ENCODE results near the gene WDR33. TPM values are rescaled to one million over a fixed set of nuclear protein-coding genes. Genes with fewer than 3 reads are reported as not detected.
"Not testable (repeated sequence)": the region's sequence is repeated elsewhere in the genome, so short reads cannot be mapped to it uniquely, and the experiment has no call there.

The WDR33 gene
- polyA plus RNA-seq, 2 donors, result 10.6 to 12.2 TPM

- H3K4me1 ChIP-seq (ENCODE audit: control insufficient read depth in 2 of 2, insufficient read depth in 2 of 2, low read length in 1 of 2); H3K4me3 ChIP-seq (ENCODE audit: low read depth in 1 of 2, low read length in 2 of 2); H3K27ac ChIP-seq (ENCODE audit: low read depth in 2 of 2, low read length in 1 of 2); H3K9me3 ChIP-seq (ENCODE audit: control insufficient read depth in 2 of 2, insufficient read depth in 1 of 2, low read depth in 1 of 2, low read length in 1 of 2); H3K36me3 ChIP-seq (ENCODE audit: control insufficient read depth in 2 of 2, insufficient read depth in 2 of 2, low read length in 1 of 2); H3K27me3 ChIP-seq (ENCODE audit: control insufficient read depth in 1 of 2, insufficient read depth in 2 of 2, low read length in 2 of 2): not testable (repeated sequence)
- WGBS, 2 donors, result 83 to 93% methylated on average over 6 of the region's 6 CpGs
These were observed 16.1 kb downstream of the WDR33 start for GRCh38 chr2:127794901-127795300.

GRCh38 chr2:127792805-127793204 is 18.2 kb downstream of the WDR33 start:
- 85 to 86% methylated on average over 4 of the region's 4 CpGs for WGBS, 2 donors
- no peaks in the 10 kb centered on the region for H3K9me3 ChIP-seq (ENCODE audit: control insufficient read depth in 2 of 2, insufficient read depth in 1 of 2, low read depth in 1 of 2, low read length in 1 of 2)
- peaks cover 0 to 3% of the 10 kb centered on the region in 2 donors for H3K4me1 ChIP-seq (ENCODE audit: control insufficient read depth in 2 of 2, insufficient read depth in 2 of 2, low read length in 1 of 2)
- H3K27ac ChIP-seq (ENCODE audit: low read depth in 2 of 2, low read length in 1 of 2), result no peak overlapping the region
- H3K36me3 ChIP-seq (ENCODE audit: control insufficient read depth in 2 of 2, insufficient read depth in 2 of 2, low read length in 1 of 2), result no peaks in the 10 kb centered on the region
- H3K4me3 ChIP-seq (ENCODE audit: low read depth in 1 of 2, low read length in 2 of 2), result no peak overlapping the region
- H3K27me3 ChIP-seq (ENCODE audit: control insufficient read depth in 1 of 2, insufficient read depth in 2 of 2, low read length in 2 of 2), result no peaks in the 10 kb centered on the region

GRCh38 chr2:127790694-127791529 is 20.1 kb downstream of the WDR33 start:
- Histone ChIP-seq H3K4me3 (ENCODE audit: low read depth in 1 of 2, low read length in 2 of 2) (no peak overlapping the region), H3K27me3 (ENCODE audit: control insufficient read depth in 1 of 2, insufficient read depth in 2 of 2, low read length in 2 of 2) (no peaks in the 10 kb centered on the region), H3K9me3 (ENCODE audit: control insufficient read depth in 2 of 2, insufficient read depth in 1 of 2, low read depth in 1 of 2, low read length in 1 of 2) (no peaks in the 10 kb centered on the region), H3K36me3 (ENCODE audit: control insufficient read depth in 2 of 2, insufficient read depth in 2 of 2, low read length in 1 of 2) (no peaks in the 10 kb centered on the region), H3K27ac (ENCODE audit: low read depth in 2 of 2, low read length in 1 of 2) (no peak overlapping the region), H3K4me1 (ENCODE audit: control insufficient read depth in 2 of 2, insufficient read depth in 2 of 2, low read length in 1 of 2) (peaks cover 0 to 3% of the 10 kb centered on the region in 2 donors)
- WGBS, 2 donors, result 90 to 91% methylated on average over 8 of the region's 8 CpGs

- H3K4me1 ChIP-seq (ENCODE audit: control insufficient read depth in 2 of 2, insufficient read depth in 2 of 2, low read length in 1 of 2), result no peaks in the 10 kb centered on the region
- no peak overlapping the region for H3K27ac ChIP-seq (ENCODE audit: low read depth in 2 of 2, low read length in 1 of 2)
- H3K27me3 ChIP-seq (ENCODE audit: control insufficient read depth in 1 of 2, insufficient read depth in 2 of 2, low read length in 2 of 2), result no peaks in the 10 kb centered on the region
- H3K4me3 ChIP-seq (ENCODE audit: low read depth in 1 of 2, low read length in 2 of 2), result no peak overlapping the region
- WGBS, 2 donors, result 94 to 98% methylated on average over 6 of the region's 6 CpGs
- no peaks in the 10 kb centered on the region for H3K9me3 ChIP-seq (ENCODE audit: control insufficient read depth in 2 of 2, insufficient read depth in 1 of 2, low read depth in 1 of 2, low read length in 1 of 2)
- no peaks in the 10 kb centered on the region for H3K36me3 ChIP-seq (ENCODE audit: control insufficient read depth in 2 of 2, insufficient read depth in 2 of 2, low read length in 1 of 2)
These were observed 24.7 kb downstream of the WDR33 start for GRCh38 chr2:127786048-127786809.

- 69 to 70% methylated on average over 2 of the region's 2 CpGs for WGBS, 2 donors
- H3K27me3 ChIP-seq (ENCODE audit: control insufficient read depth in 1 of 2, insufficient read depth in 2 of 2, low read length in 2 of 2), result no peaks in the 10 kb centered on the region
- H3K27ac ChIP-seq (ENCODE audit: low read depth in 2 of 2, low read length in 1 of 2), result no peak overlapping the region
- H3K36me3 ChIP-seq (ENCODE audit: control insufficient read depth in 2 of 2, insufficient read depth in 2 of 2, low read length in 1 of 2), result no peaks in the 10 kb centered on the region
- no peaks in the 10 kb centered on the region for H3K9me3 ChIP-seq (ENCODE audit: control insufficient read depth in 2 of 2, insufficient read depth in 1 of 2, low read depth in 1 of 2, low read length in 1 of 2)
- H3K4me1 ChIP-seq (ENCODE audit: control insufficient read depth in 2 of 2, insufficient read depth in 2 of 2, low read length in 1 of 2), result no peaks in the 10 kb centered on the region
- H3K4me3 ChIP-seq (ENCODE audit: low read depth in 1 of 2, low read length in 2 of 2), result no peak overlapping the region
These were observed 25.9 kb downstream of the WDR33 start for GRCh38 chr2:127784965-127785518.

- Histone ChIP-seq H3K9me3 (ENCODE audit: control insufficient read depth in 2 of 2, insufficient read depth in 1 of 2, low read depth in 1 of 2, low read length in 1 of 2) (no peaks in the 10 kb centered on the region), H3K4me3 (ENCODE audit: low read depth in 1 of 2, low read length in 2 of 2) (no peak overlapping the region), H3K36me3 (ENCODE audit: control insufficient read depth in 2 of 2, insufficient read depth in 2 of 2, low read length in 1 of 2) (no peaks in the 10 kb centered on the region), H3K27ac (ENCODE audit: low read depth in 2 of 2, low read length in 1 of 2) (no peak overlapping the region), H3K27me3 (ENCODE audit: control insufficient read depth in 1 of 2, insufficient read depth in 2 of 2, low read length in 2 of 2) (no peaks in the 10 kb centered on the region), H3K4me1 (ENCODE audit: control insufficient read depth in 2 of 2, insufficient read depth in 2 of 2, low read length in 1 of 2) (no peaks in the 10 kb centered on the region)
These were observed 27.9 kb downstream of the WDR33 start for GRCh38 chr2:127783101-127783500.

- H3K9me3 ChIP-seq (ENCODE audit: control insufficient read depth in 2 of 2, insufficient read depth in 1 of 2, low read depth in 1 of 2, low read length in 1 of 2), result no peaks in the 10 kb centered on the region
- no peaks in the 10 kb centered on the region for H3K36me3 ChIP-seq (ENCODE audit: control insufficient read depth in 2 of 2, insufficient read depth in 2 of 2, low read length in 1 of 2)
- H3K4me3 ChIP-seq (ENCODE audit: low read depth in 1 of 2, low read length in 2 of 2), result no peak overlapping the region
- WGBS, 2 donors, result 97% methylated on average over 2 of the region's 2 CpGs
- H3K27ac ChIP-seq (ENCODE audit: low read depth in 2 of 2, low read length in 1 of 2), result no peak overlapping the region
- H3K27me3 ChIP-seq (ENCODE audit: control insufficient read depth in 1 of 2, insufficient read depth in 2 of 2, low read length in 2 of 2), result no peaks in the 10 kb centered on the region
- no peaks in the 10 kb centered on the region for H3K4me1 ChIP-seq (ENCODE audit: control insufficient read depth in 2 of 2, insufficient read depth in 2 of 2, low read length in 1 of 2)
These were observed 32.1 kb downstream of the WDR33 start for GRCh38 chr2:127778850-127779249.

- no peaks in the 10 kb centered on the region for H3K9me3 ChIP-seq (ENCODE audit: control insufficient read depth in 2 of 2, insufficient read depth in 1 of 2, low read depth in 1 of 2, low read length in 1 of 2)
- WGBS, 2 donors, result 89 to 92% methylated on average over 2 of the region's 2 CpGs
- H3K27ac ChIP-seq (ENCODE audit: low read depth in 2 of 2, low read length in 1 of 2), result no peak overlapping the region
- no peak overlapping the region for H3K4me3 ChIP-seq (ENCODE audit: low read depth in 1 of 2, low read length in 2 of 2)
- no peaks in the 10 kb centered on the region for H3K4me1 ChIP-seq (ENCODE audit: control insufficient read depth in 2 of 2, insufficient read depth in 2 of 2, low read length in 1 of 2)
- H3K36me3 ChIP-seq (ENCODE audit: control insufficient read depth in 2 of 2, insufficient read depth in 2 of 2, low read length in 1 of 2), result no peaks in the 10 kb centered on the region
- no peaks in the 10 kb centered on the region for H3K27me3 ChIP-seq (ENCODE audit: control insufficient read depth in 1 of 2, insufficient read depth in 2 of 2, low read length in 2 of 2)
These were observed 32.5 kb downstream of the WDR33 start for GRCh38 chr2:127778447-127778846.

GRCh38 chr2:127776122-127776780 is 34.7 kb downstream of the WDR33 start:
- no peaks in the 10 kb centered on the region for H3K27me3 ChIP-seq (ENCODE audit: control insufficient read depth in 1 of 2, insufficient read depth in 2 of 2, low read length in 2 of 2)
- no peak overlapping the region for H3K4me3 ChIP-seq (ENCODE audit: low read depth in 1 of 2, low read length in 2 of 2)
- no peaks in the 10 kb centered on the region for H3K9me3 ChIP-seq (ENCODE audit: control insufficient read depth in 2 of 2, insufficient read depth in 1 of 2, low read depth in 1 of 2, low read length in 1 of 2)
- H3K36me3 ChIP-seq (ENCODE audit: control insufficient read depth in 2 of 2, insufficient read depth in 2 of 2, low read length in 1 of 2), result no peaks in the 10 kb centered on the region
- H3K27ac ChIP-seq (ENCODE audit: low read depth in 2 of 2, low read length in 1 of 2), result no peak overlapping the region
- 92 to 97% methylated on average over 3 of the region's 3 CpGs for WGBS, 2 donors
- no peaks in the 10 kb centered on the region for H3K4me1 ChIP-seq (ENCODE audit: control insufficient read depth in 2 of 2, insufficient read depth in 2 of 2, low read length in 1 of 2)
